ENCODE data around the gene AGPAT3. TPM values are rescaled to one million over a fixed set of nuclear protein-coding genes. Genes with fewer than 3 reads are reported as not detected.

The AGPAT3 gene
- polyA plus RNA-seq, 1 experiment: 36.1 TPM

DNA sequence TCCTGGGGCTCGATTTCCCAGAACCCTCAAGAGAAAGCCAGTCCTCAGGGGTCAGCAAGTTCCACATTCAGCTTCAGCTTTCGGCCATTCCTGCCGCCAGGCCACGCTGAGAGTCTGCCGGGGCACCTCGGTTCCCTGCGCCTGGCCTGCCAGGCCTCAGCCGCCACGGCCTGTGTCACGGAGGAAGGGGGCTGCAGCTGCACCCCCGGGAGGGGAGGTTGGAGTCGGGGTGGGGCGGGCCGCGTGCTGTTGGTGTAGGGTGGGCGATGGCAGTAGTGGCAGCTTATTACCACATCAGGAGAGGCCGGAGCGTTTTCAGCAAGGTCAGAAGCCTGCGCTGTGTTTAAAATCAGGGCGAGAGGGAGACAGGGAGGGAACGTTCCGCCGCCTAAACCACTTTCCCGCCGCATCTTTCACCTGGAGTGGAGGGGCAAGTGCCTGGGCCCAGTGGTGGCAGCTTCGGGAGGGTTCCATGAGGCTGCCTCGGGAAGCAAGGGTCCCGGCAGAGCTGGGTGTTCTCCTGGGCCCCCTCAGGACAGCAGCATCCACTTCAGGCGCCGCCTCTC is 78.6 kb downstream of the AGPAT3 start:
- CTCF ChIA-PET: no interaction called here

GRCh38 chr21:43944078-43944633 is 79.1 kb downstream of the AGPAT3 start:
- ChIA-PET CTCF (no interaction called here), POLR2A (no interaction called here)

More for the DNA sequence above, 78.6 kb downstream of the AGPAT3 start:
- Histone ChIP-seq H3K27me3 (ENCODE audit: control insufficient read depth, insufficient read depth, low read length) (no peaks in the 10 kb centered on the region), H3K9me3 (ENCODE audit: control insufficient read depth, insufficient read depth, low read length) (peaks cover 5% of the 10 kb centered on the region), H3K27ac (ENCODE audit: low read depth, low read length) (no peak overlapping the region), H3K4me3 (ENCODE audit: low read depth, low read length) (no peak overlapping the region)
- DNase-seq (ENCODE audit: low read depth, low spot score): no peak
- TF ChIP-seq CTCF (IDR thresholded peaks at IDR 0.05; ENCODE audit: low read depth, low read length): no peak
- POLR2A ChIA-PET: no interaction called here

DNA sequence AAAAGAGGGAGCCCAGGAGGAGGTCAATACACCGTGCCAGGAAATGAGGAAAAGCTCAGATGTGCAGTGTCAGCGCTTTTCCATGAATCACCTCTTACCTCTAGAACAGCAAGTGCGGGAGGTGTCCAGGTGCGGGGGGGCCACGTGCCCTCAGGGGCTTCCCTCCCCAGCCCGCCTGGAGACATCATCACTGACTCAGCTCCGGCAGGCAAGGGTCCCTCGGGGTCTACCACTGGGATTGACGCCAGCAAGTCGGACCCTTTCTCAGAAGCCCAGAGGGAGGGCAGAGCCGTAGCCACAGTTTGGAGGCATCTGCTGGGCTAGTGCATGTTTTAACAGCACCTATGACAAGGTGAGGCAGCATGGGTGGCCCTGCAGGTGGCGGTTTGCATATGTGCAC is 79.7 kb downstream of the AGPAT3 start:
- no peaks in the 10 kb centered on the region for H3K27me3 ChIP-seq (ENCODE audit: control insufficient read depth, insufficient read depth, low read length)
- H3K4me3 ChIP-seq (ENCODE audit: low read depth, low read length): no peak overlapping the region
- POLR2A ChIA-PET: no interaction called here
- no peak for DNase-seq (ENCODE audit: low read depth, low spot score)
- CTCF ChIA-PET: no interaction called here
- peaks cover 13% of the 10 kb centered on the region for H3K9me3 ChIP-seq (ENCODE audit: control insufficient read depth, insufficient read depth, low read length)
- TF ChIP-seq CTCF (IDR thresholded peaks at IDR 0.05; ENCODE audit: low read depth, low read length): no peak
- H3K27ac ChIP-seq (ENCODE audit: low read depth, low read length): no peak overlapping the region

More at GRCh38 chr21:43944078-43944633, 79.1 kb downstream of the AGPAT3 start:
- Histone ChIP-seq H3K9me3 (ENCODE audit: control insufficient read depth, insufficient read depth, low read length) (peaks cover 9% of the 10 kb centered on the region), H3K27me3 (ENCODE audit: control insufficient read depth, insufficient read depth, low read length) (no peaks in the 10 kb centered on the region), H3K4me3 (ENCODE audit: low read depth, low read length) (no peak overlapping the region), H3K27ac (ENCODE audit: low read depth, low read length) (no peak overlapping the region)
- no peak for TF ChIP-seq CTCF (IDR thresholded peaks at IDR 0.05; ENCODE audit: low read depth, low read length)
- no peak for DNase-seq (ENCODE audit: low read depth, low spot score)

GRCh38 chr21:43948740-43949498 is 83.9 kb downstream of the AGPAT3 start:
- TF ChIP-seq CTCF (IDR thresholded peaks at IDR 0.05; ENCODE audit: low read depth, low read length): no peak
- Histone ChIP-seq H3K9me3 (ENCODE audit: control insufficient read depth, insufficient read depth, low read length) (peaks cover 13% of the 10 kb centered on the region), H3K4me3 (ENCODE audit: low read depth, low read length) (no peak overlapping the region), H3K27ac (ENCODE audit: low read depth, low read length) (no peak overlapping the region), H3K27me3 (ENCODE audit: control insufficient read depth, insufficient read depth, low read length) (no peaks in the 10 kb centered on the region)
- CTCF ChIA-PET: no interaction called here
- no peak for DNase-seq (ENCODE audit: low read depth, low spot score)
- POLR2A ChIA-PET: no interaction called here

GRCh38 chr21:43949499-43950208 is 84.6 kb downstream of the AGPAT3 start:
- H3K27me3 ChIP-seq (ENCODE audit: control insufficient read depth, insufficient read depth, low read length): no peaks in the 10 kb centered on the region
- H3K9me3 ChIP-seq (ENCODE audit: control insufficient read depth, insufficient read depth, low read length): peaks cover 13% of the 10 kb centered on the region
- no peak overlapping the region for H3K27ac ChIP-seq (ENCODE audit: low read depth, low read length)
- ChIA-PET POLR2A (no interaction called here), CTCF (no interaction called here)
- no peak for DNase-seq (ENCODE audit: low read depth, low spot score)
- H3K4me3 ChIP-seq (ENCODE audit: low read depth, low read length): no peak overlapping the region
- no peak for TF ChIP-seq CTCF (IDR thresholded peaks at IDR 0.05; ENCODE audit: low read depth, low read length)

All from AG04450 (cell line).